COLO829 (cell line): ENCODE measurements around the gene RBM47.
"Not testable (repeated sequence)": the region's sequence is repeated elsewhere in the genome, so short reads cannot be mapped to it uniquely, and the experiment has no call there.

ENCODE experiments used
- DNase-seq: peaks from one replicate; pipeline ENCODE4 v3.0.0; 2012; ENCODE audit warnings: low spot score

RBM47 gene

DNA sequence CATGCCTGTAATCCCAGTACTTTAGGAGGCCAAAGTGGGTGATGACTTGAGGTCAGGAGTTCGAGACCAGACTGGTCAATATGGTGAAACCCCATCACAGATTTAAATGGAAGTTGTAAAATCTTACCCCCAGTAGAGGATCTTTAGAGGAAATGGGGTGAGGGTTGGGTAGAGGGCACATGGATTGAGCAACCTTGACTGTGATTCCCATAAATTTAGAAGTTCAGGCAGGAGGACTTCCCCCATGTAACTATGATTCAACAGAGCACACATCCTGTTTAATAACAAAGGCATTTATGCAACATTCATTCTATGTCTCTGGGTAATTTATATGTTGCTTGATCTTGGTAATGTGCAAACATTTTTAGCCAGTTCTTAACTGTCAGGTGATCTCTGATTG is 143.1 kb downstream of the RBM47 start:
- DNase-seq: no peak

DNA sequence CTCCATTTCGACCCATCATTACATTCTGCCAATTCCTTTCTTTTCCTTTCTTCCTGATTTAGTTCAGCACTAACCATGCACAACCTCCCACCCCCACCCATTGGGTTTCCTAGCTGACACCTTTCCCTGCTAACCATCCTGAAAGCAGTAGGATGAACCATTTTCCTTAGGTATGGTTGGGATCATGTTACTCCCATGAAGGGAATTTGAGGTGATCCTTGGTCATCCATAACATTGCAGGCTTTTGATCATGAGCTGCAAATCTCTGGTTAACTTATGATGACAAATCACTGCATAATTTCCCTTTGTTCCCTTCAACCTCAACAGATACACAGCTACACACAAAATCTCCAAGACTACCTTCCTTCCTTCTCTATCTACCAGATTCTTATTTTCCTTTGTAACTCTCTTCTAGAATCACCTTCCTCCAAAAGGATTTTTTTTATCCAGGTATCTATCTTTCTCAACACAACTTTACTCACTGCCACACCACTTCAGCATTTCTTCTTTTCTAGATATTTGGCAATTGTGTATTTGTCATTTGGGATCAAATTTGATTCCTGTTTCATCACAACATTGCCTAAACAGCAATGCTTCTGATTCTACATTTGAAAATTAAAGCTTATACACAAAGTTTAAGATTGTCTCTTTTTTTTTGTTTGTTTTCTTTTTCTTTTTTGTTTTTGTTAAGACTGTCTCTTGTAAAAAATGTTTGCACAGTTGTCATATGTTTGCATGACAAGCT is 145.1 kb downstream of the RBM47 start:
- no peak for DNase-seq

DNA sequence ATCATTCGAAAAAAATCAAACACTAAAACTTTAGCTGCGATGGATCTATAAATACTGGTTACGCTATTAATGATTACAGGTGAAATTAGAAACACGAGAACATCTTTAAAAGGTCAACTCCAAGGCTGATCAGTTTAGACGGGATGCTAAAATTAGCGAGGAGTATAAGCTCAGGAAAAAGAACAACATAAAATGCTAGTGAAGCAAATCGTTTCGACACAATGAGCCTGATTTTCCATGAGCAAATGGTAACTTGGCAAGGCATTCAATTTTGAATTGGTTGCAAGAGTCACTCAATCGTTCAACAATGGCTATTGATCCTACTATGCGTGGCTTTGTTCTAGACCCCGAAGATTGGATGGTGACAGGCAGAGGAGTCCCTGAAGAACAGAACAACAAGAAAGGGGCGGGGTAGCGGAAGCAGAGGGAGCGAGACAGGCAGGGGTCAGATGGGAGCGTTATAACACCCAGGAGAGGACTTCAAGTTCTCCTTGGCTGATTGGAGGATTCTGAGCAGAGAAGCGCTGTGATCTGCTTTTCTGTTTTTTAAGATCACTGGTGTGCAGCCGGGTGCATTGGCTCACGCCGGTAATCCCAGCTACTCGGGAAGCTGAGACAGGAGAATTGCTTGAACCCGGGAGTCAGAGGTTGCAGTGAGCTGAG is 146.5 kb downstream of the RBM47 start:
- no peak for DNase-seq

DNA sequence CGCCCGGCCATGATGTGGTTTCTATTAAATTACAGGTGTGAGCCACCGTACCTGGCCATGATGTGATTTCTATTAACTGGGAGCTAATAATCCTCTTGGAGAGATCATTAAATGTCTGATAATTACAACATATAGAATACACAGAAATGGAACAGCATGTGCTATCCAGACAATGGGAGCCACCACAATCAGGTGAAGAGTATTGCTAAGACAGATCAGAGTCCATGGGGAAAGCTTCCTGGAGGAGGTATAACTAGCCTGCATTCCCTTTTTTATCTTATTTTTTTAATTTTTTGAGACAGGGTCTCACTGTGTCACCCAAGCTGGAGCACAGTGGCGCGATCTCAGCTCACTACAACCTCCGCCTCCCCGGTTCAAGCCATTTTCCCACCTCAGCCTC is 147.7 kb downstream of the RBM47 start:
- no peak for DNase-seq

DNA sequence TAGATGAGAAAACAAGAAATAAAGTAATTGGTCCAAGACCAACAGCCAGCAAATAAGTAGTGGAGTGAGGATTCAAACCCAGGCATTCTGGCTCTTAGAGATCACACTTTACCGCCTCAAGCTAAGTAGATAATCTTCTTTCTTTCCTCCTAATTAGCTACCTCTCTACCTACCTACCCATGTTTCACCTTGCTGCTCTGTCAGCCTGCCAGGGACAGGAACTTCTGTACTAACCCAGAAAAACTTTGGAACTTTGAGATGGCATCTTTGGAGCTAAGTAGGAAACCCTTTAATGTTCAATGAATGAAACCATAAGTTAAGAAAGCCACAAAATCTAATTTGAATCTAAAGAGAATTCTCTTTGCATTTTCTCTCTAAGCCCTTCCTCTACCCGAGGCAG is 149.4 kb downstream of the RBM47 start:
- no peak for DNase-seq

DNA sequence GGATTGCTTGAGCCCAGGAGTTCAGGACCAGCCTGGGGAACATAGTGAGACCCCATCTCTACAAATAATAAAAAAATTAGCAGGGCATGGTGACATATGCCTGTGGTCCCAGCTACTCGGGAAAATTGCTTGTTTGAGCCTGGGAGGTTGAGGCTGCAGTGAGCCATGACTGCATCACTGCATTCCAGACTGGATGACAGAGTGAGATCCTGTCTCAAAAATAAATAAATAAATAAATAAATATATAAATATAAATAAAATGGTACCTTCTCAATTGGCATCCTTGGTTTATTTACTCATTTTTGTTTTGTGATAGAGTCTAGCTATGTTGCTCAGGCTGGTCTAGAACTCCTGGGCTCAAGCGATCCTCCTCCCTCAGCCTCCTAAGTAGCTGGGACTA is 150.3 kb downstream of the RBM47 start:
- no peak for DNase-seq

DNA sequence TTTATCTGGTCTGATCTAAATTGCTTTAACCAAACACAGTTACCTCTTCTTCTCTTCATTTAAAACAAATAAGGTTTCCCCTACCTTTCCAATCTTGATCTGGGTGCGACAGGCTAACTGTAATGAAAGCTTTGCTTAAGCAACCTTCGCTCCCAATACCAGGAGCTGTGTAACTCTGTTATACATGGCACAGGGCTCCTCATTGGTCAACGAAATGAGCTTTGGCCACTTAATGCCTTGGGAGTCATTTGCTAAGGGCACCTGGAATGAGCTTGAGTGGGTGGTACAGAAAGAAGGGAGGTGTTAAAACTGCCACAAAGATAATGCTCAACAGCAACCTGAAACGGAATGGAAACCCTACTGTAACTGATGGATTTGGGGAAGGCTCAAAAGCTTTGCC is 154.1 kb downstream of the RBM47 start:
- DNase-seq: no peak

DNA sequence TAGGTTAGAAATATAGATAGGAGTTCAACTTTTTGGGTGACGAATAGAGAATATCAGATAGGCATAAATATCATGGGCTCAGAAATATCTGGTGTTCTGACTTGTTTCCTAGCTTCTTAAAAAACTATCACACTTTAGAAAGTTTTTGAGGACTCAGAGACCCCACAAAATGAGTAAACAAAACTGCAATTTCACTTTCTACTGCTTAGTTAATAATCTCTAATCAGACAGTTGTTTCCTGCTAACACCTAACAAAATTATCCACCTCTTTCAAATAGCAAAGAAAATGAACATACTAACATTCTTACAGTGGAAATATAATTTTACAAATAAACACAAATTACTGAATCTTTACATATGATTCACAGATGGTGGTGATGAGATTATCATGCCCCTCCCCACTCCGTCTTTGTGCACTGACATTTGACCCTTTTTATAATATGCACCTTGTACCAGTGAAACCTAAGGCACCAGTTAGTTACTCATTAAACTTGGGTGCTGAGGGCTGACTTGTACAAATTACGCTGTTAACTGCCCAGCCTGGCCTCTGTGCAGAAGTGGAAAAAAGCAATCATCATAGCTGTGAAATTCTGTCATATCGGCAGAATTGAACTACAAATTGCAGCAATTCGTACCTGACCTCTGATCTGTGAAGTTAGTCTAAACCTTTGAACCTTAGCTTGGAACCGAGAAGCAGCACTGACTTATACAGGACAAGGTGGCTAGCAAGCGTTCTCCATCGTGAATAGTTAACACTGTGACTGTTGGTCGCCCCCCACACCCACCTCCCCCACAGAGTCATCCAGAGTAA is 155.9 kb downstream of the RBM47 start:
- no peak for DNase-seq

DNA sequence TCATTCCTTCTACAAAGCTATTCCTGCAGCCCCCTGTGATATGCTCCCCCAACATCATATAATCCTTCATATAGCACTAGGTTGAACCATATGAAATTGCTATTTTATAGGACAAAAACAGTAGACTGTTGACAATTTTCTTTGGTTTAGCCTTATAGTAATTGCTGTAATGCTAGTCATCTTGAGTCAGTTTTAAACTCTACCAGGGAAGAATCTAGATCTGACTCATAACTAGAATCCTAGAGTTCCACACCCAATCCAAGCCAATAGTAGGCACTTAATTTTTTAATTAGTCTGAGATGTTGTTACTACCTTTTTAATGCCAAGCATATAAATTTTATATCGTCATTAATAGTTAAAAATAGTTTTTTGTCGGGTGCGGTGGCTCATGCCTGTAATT is 157.7 kb downstream of the RBM47 start:
- DNase-seq: no peak

DNA sequence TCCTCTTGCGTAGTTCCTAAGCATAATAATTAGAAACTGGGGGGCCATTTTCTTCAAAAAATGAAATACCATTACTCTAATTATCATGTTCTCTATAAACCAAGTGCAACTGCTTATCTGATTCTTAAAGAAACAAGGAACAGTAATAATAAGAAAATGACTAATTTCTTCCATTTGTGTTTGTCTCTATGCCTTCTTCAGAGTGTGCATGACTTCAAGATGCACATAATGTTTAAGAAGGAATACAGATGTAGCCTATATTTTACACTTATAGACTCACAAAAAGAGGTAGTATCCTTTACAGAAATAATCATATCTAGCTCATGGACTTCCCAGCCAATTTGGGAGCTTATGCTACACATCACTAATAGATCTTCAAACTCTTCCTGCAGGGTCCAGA is 162.9 kb downstream of the RBM47 start:
- DNase-seq: no peak

DNA sequence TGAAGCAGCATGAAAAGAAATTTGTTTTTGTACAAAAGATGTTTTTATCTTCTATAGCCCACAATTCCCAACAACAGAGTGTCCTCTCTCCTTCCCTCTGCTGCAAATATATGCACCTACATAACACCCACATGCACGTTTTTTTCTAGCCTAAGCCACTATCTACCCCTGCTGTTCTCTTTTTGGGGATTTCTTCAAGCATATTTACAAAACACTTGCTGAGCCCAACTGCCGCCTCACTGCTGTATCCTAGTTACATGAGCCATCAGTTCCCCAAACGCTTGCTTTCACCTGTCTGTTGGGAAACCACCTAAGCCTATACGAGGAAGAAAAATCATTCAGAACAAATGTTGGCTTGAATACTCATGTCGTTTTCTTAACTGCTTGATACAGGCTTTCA is 167.3 kb downstream of the RBM47 start:
- DNase-seq: no peak

DNA sequence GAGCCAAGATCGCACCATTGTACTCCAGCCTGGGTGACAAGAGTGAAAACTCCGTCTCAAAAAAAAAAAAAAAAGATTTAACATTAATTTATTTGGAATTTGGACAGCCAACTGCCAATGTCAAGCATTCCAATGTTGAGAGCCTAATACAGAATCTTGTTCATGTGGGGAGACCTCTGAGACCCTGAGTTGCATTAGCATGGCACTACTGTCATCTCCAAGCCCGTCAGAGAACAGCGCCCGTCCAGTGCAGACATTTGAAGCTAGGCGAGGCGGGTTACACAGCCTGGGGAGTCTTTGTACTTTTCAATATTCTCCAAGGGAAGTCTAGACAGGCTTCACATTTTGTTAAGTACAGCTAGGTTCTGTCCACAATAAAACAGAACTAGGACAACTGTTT is 167.8 kb downstream of the RBM47 start:
- DNase-seq: no peak

DNA sequence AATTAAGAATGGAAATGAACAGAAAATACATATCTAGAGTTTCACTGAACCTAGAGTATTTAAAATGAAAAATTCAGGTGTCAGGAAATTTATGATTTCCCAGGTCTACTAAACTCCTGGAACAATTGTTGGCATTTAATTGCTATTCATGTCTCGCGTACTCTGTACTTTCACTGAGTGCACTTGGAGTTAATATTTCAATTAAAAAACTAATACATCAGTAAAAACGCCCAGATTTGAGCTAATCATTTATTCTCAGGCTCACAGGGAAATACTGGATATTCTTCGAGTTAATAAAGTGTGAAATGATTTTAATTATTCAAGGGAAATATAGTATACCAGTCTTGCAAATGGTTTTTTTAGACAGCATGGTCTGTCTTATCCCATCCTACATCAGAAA is 168.6 kb downstream of the RBM47 start:
- no peak for DNase-seq

DNA sequence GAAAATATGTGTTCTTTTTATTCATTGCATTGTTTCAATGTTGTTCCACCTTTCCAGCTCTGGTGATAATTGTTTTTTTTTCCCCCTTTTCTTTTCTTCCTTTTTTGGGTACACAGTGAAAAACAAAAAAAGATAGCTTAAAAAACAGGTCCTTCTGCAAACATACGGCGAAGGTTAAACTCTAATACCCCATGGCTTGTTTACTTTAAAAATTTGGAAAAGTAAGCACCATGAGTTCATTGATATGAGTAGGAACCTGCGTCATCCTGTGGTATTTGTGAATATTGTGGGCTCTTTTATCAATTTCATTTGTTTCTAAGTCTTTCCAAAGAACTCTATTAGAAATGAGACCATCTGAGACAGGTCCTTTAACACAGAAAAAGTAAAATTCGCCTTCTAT is 171.0 kb downstream of the RBM47 start:
- no peak for DNase-seq

DNA sequence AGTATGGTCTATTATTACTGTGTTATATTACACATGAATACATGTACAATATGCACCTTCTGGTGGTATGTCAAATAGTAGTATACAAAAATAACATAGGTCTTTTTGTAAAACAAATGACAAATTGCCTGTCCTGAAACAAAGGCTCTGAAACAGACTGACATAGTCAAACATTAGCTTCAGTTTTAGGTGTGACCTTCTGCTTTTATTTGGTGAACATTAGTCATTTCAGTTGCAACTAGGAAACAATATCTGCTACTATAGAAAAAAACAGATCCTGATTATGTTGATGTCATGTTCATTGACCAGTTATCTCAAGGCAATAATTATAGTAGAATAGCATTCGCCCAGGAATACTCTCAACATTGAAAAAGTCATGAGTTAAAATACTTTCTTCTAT is 171.6 kb downstream of the RBM47 start:
- no peak for DNase-seq

DNA sequence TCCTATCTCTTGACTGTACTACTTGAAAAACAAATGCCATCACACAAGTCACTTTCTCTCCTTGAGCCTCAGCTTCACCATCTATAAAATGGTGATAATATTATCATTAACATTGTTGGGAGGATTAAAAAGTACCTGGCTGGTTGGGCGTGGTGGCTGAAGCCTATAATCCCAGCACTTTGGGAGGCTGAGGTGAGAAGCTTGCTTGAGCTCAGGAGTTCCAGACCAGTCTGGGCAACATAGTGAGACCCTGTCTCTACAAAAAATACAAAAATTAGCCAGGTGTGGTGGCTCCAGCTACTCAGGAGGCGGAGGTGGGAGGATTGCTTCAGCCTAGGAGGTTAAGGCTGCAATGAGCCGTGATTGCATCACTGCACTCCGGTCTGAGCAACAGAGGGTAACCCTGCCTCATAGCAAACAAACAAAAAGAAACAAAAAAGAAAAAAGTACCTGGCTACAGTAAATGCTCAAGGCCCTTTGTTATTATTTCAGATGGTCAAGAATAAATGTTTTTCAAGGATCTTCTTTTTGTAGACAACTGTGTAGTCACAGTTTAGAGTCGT is 174.2 kb downstream of the RBM47 start:
- DNase-seq: no peak

DNA sequence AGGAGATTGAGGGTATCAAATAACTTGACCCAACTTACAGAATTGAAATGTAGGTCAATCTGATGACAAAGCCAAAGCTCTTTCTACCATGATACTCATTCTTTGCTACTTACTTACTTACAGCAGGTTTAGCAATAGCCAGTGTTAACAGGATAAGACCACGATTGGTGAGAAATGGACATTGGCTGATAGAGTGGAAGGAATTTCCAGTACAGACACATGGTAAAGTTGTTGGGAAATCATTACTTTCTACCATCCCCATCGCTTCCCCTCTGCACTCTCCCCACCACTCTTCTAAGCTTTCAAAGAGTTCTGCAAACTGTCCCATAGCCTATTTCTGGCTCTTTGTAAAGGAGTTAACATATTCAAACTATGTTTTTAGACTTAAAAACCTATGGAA is 174.8 kb downstream of the RBM47 start:
- no peak for DNase-seq

DNA sequence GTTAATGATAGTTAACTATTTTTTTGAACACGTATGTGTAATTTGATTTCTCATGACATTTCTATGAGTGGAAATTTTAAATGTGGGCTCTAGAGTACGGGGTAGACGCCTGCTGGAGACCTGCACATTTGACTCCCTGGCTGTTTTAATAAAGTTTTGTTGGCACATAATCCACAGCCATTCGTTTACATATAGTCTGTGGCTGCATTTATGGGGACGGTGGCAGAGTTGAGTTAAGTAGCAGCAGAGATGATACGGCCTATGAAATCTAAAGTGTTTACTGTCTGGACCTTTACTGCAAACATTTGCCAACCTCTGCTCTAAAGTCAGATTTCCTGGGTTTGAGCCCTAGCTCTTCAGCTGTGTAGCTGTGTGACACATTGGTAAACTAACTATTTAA is 175.8 kb downstream of the RBM47 start:
- no peak for DNase-seq

DNA sequence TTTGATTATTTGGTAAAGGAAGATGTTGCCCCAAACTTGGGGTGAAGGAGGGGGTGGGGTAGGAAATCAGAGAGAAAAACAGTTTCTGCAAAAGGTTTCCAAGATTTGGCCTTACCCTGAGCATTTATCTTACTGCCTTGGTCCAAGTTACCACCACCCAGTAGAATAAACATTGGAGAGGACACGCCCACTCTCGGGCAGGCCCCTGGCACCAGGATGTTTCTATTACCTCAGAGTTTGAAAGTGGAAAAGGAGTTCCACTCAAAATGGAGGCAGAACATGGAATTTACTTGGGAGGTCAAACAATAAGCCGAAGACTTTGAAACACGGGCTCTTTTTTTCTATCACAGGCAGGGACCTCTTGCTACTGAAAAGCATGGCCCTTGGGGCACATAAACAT is 180.8 kb downstream of the RBM47 start:
- DNase-seq: no peak

DNA sequence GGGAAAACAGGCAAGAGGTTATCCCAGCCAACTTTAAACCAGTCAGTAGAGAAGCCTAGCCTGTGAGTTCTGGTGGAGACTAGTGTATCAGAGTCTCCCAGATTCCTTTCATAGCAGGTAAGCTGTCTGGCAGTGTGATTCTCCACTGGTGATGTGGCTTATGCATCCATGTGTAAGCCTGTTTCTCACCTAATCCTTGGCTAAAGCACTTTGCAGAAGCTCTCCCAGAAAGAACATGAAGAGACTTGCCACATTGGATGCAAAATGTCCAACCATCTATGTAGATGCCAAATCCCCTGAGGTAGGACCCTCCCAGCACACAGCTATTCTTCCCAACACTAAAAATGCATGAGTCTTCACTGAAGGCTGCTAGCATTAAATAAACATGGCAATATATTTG is 182.8 kb downstream of the RBM47 start:
- DNase-seq: no peak

DNA sequence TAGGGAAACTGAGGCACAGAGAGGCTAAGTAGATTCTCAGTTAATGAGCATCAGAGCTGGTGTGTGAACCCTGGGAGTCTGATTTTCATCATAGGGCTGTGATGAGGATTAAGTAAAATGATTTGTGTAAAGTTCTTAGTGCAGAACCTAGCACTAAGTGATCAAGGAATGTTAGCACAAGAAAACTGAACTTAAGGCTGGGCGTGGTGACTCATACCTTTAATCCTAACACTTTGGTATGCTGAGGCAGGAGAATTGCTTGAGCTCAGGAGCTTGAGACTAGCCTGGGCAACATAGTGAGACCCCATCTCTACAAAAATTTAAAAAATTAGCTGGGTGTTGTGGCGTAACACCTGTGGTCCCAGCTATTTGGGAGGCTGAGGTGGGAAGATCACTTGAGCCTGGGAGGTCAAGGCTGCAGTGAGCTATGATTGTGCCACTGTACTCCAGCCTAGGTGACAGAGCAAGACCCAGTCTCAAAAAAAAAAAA is 183.4 kb downstream of the RBM47 start:
- not testable (repeated sequence) for DNase-seq

DNA sequence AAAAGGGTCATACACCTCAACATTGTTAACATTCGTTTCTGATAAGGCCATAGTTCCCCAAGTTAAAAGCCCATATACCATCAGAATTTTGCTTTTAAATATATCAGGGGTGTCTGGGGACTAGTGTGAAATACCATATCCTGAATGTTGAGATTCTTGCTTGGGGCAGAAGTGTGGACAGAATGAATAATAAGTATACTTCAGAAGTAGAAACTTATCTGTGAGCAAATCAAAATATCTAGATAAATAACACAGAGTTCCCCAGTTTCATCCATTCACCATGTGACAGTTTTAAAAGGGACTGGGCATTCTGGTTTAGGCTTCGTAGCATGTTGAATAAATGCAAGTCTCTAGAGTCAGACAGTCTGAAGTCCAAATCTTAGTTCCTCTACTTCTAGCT is 184.0 kb downstream of the RBM47 start:
- no peak for DNase-seq

DNA sequence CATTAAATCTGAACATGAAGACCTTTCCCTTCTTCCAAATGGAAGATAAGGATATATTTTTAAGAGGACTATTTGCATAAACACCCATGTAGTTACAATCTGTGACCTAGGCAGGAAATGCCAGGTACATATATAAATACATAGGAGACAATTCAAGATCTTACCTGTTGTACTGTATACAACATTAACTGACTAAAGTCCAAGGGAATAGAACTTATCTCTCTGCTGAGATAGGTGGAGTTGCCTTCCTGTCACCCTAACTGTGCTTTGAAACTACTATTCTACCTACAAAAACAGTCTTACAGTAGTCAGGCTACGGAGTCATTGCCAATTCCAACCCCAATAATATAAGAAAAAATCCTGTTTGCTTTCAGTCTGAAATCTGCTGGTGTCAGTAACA is 188.2 kb downstream of the RBM47 start:
- no peak for DNase-seq
